HG03045 (cell line): ENCODE results near the gene XYLT1.

ENCODE experiments used
- ATAC-seq: cut with Tn5 transposase; IDR thresholded peaks from one replicate; pipeline ENCODE4 v1.9.1; 2021; ENCODE audit warnings: mild to moderate bottlenecking, moderate library complexity; ENCODE audit not compliant: unreplicated experiment

The XYLT1 gene

GRCh38 chr16:17295948-17296347 lies 174.8 kb downstream of the XYLT1 start:
- no peak for ATAC-seq

- no peak for ATAC-seq
These were observed 175.9 kb downstream of the XYLT1 start for GRCh38 chr16:17294856-17295255.

- no peak for ATAC-seq
These were observed 176.8 kb downstream of the XYLT1 start for GRCh38 chr16:17293813-17294558.

GRCh38 chr16:17291289-17291688 lies 179.5 kb downstream of the XYLT1 start:
- no peak for ATAC-seq

- ATAC-seq = no peak
These were observed 180.8 kb downstream of the XYLT1 start for GRCh38 chr16:17289674-17290635.

GRCh38 chr16:17289050-17289449 lies 181.7 kb downstream of the XYLT1 start:
- no peak for ATAC-seq

GRCh38 chr16:17287166-17287800 lies 183.5 kb downstream of the XYLT1 start:
- no peak for ATAC-seq

- no peak for ATAC-seq
These were observed 184.3 kb downstream of the XYLT1 start for GRCh38 chr16:17286443-17286842.

GRCh38 chr16:17283016-17283415 lies 187.7 kb downstream of the XYLT1 start:
- no peak for ATAC-seq

- no peak for ATAC-seq
These were observed 188.5 kb downstream of the XYLT1 start for GRCh38 chr16:17282247-17282646.

GRCh38 chr16:17281052-17281451 lies 189.7 kb downstream of the XYLT1 start:
- ATAC-seq = no peak

- no peak for ATAC-seq
These were observed 191.8 kb downstream of the XYLT1 start for GRCh38 chr16:17278988-17279387.

- no peak for ATAC-seq
These were observed 192.8 kb downstream of the XYLT1 start for GRCh38 chr16:17277981-17278381.

GRCh38 chr16:17276610-17277009 lies 194.2 kb downstream of the XYLT1 start:
- no peak for ATAC-seq

- no peak for ATAC-seq
These were observed 194.7 kb downstream of the XYLT1 start for GRCh38 chr16:17276010-17276530.

- no peak for ATAC-seq
These were observed 195.4 kb downstream of the XYLT1 start for GRCh38 chr16:17275076-17276009.

GRCh38 chr16:17273142-17273561 lies 197.6 kb downstream of the XYLT1 start:
- ATAC-seq = no peak

- ATAC-seq = no peak
These were observed 198.0 kb downstream of the XYLT1 start for GRCh38 chr16:17272716-17273115.

- ATAC-seq = no peak
These were observed 199.1 kb downstream of the XYLT1 start for GRCh38 chr16:17271687-17272086.

GRCh38 chr16:17270683-17271109 lies 200.1 kb downstream of the XYLT1 start:
- no peak for ATAC-seq
